DMS 273 treated with DMSO at 0.1 percent for 48 hours (cell line): ENCODE measurements around the gene KRTAP1-4.
"Not testable (repeated sequence)": the region's sequence is repeated elsewhere in the genome, so short reads cannot be mapped to it uniquely, and the experiment has no call there.

ENCODE experiments used
- DNase-seq: peaks from one replicate; lab custom pipeline; 2025; lab: John Stamatoyannopoulos, UW

KRTAP1-4 gene

GRCh38 chr17:41048441-41048840, 18.4 kb upstream of the KRTAP1-4 start:
- no peak for DNase-seq

GRCh38 chr17:41046735-41047465, 16.9 kb upstream of the KRTAP1-4 start, which contains the start of gene KRTAP2-1:
Gene KRTAP2-1, minus strand, starts transcription at chr17:41047316. Its CDS starts 49 bp downstream, at chr17:41047267.
- not testable (repeated sequence) for DNase-seq

- DNase-seq: no peak
Observed at GRCh38 chr17:41042953-41043352, 13.0 kb upstream of the KRTAP1-4 start.

GRCh38 chr17:41040783-41041571, 11.0 kb upstream of the KRTAP1-4 start, which contains the start of gene KRTAP1-1:
Gene KRTAP1-1, minus strand, starts transcription at chr17:41041450. Its CDS starts 53 bp downstream, at chr17:41041397.
- DNase-seq: peak; percentile 56

- no peak for DNase-seq
Observed at GRCh38 chr17:41037853-41038350, 7.9 kb upstream of the KRTAP1-4 start.

- DNase-seq: peak; percentile 39
Observed at GRCh38 chr17:41034346-41034935, 4.4 kb upstream of the KRTAP1-4 start, which contains the start of gene KRTAP1-3. Gene KRTAP1-3, minus strand, starts transcription at chr17:41034874. Its CDS starts 53 bp downstream, at chr17:41034821.

- no peak for DNase-seq
Observed at GRCh38 chr17:41026715-41027471, 3.1 kb downstream of the KRTAP1-4 start, which contains the start of gene KRTAP1-5. Gene KRTAP1-5, minus strand, starts transcription at chr17:41027208. Its CDS starts 53 bp downstream, at chr17:41027155.

GRCh38 chr17:41024697-41025096, 5.3 kb downstream of the KRTAP1-4 start:
- no peak for DNase-seq

- no peak for DNase-seq
Observed at GRCh38 chr17:41020336-41020735, 9.7 kb downstream of the KRTAP1-4 start.

- no peak for DNase-seq
Observed at GRCh38 chr17:41019415-41019814, 10.6 kb downstream of the KRTAP1-4 start.

- DNase-seq: no peak
Observed at GRCh38 chr17:41018541-41018940, 11.5 kb downstream of the KRTAP1-4 start.

- DNase-seq: no peak
Observed at GRCh38 chr17:41016578-41017215, 13.3 kb downstream of the KRTAP1-4 start.

GRCh38 chr17:41015454-41015853, 14.5 kb downstream of the KRTAP1-4 start:
- no peak for DNase-seq

GRCh38 chr17:41013606-41014005, 16.4 kb downstream of the KRTAP1-4 start:
- no peak for DNase-seq

- DNase-seq: no peak
Observed at GRCh38 chr17:41013181-41013580, 16.8 kb downstream of the KRTAP1-4 start.

GRCh38 chr17:41012326-41013120, 17.5 kb downstream of the KRTAP1-4 start:
- no peak for DNase-seq

GRCh38 chr17:41010441-41010840, 19.6 kb downstream of the KRTAP1-4 start:
- no peak for DNase-seq

GRCh38 chr17:41009936-41010335, 20.1 kb downstream of the KRTAP1-4 start:
- no peak for DNase-seq

GRCh38 chr17:41009301-41009760, 20.7 kb downstream of the KRTAP1-4 start:
- no peak for DNase-seq

GRCh38 chr17:41008811-41009210, 21.2 kb downstream of the KRTAP1-4 start, which contains the start of gene KRTAP3-1:
Gene KRTAP3-1, minus strand, starts transcription at chr17:41009128. Its CDS starts 54 bp downstream, at chr17:41009074.
- no peak for DNase-seq
